Measurements from ENCODE around the gene ASXL3.

DNA sequence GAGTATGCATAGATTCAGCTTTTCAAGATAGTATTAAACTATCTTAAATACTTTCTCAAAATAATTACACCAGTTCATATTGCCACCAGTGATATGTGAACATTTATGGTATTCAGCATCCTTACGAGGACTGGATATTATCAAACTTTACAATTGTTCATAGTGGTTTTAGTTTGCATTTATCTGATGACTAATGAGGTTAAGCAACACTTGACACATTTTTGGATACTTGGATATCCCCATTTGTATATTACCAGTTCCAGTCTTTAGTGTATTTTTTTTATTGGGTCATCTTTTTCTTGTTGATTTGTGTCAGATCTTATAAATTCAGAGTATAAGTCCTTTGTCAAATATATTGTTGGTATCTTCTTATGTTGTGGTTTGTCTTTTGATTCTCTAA, 128.4 kb downstream of the ASXL3 start:
- TF ChIP-seq, protein P1, sequence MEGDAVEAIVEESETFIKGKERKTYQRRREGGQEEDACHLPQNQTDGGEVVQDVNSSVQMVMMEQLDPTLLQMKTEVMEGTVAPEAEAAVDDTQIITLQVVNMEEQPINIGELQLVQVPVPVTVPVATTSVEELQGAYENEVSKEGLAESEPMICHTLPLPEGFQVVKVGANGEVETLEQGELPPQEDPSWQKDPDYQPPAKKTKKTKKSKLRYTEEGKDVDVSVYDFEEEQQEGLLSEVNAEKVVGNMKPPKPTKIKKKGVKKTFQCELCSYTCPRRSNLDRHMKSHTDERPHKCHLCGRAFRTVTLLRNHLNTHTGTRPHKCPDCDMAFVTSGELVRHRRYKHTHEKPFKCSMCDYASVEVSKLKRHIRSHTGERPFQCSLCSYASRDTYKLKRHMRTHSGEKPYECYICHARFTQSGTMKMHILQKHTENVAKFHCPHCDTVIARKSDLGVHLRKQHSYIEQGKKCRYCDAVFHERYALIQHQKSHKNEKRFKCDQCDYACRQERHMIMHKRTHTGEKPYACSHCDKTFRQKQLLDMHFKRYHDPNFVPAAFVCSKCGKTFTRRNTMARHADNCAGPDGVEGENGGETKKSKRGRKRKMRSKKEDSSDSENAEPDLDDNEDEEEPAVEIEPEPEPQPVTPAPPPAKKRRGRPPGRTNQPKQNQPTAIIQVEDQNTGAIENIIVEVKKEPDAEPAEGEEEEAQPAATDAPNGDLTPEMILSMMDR (IDR thresholded peaks at IDR 0.05; ENCODE audit: low read length), result no peak
- TF ChIP-seq EZH2 (IDR thresholded peaks at IDR 0.05; ENCODE audit: borderline replicate concordance, low read length), result no peak

All from OCI-LY1 (cell line).